Loucy (cell line): ENCODE measurements around the gene ITPK1.

ENCODE experiments used
- CTCF ChIP-seq: fragments of 200-600 bp; sonication (generic); conservative IDR thresholded peaks from 2 replicates; pipeline ENCODE4 v1.5.1; 2014; ENCODE audit warnings: mild to moderate bottlenecking, antibody characterized with exemption, low read length
- EZH2phosphoT487 ChIP-seq: fragments of 200-600 bp; IDR thresholded peaks from 2 replicates; pipeline ENCODE4 v1.6.1; 2018; ENCODE audit warnings: antibody characterized with exemption, mild to moderate bottlenecking, moderate library complexity, borderline replicate concordance

- TF ChIP-seq CTCF (no peak), EZH2phosphoT487 (no peak)
Observed at GRCh38 chr14:93050761-93051160, 65.0 kb downstream of the ITPK1 start.
